GM10847 (cell line): ENCODE measurements around the gene PARM1.

ENCODE experiments used
- POLR2A ChIP-seq: IDR thresholded peaks from 2 replicates; pipeline ENCODE4 v1.6.1; 2011; ENCODE audit not compliant: insufficient read length; ENCODE audit errors: extremely low read depth

PARM1 gene

DNA sequence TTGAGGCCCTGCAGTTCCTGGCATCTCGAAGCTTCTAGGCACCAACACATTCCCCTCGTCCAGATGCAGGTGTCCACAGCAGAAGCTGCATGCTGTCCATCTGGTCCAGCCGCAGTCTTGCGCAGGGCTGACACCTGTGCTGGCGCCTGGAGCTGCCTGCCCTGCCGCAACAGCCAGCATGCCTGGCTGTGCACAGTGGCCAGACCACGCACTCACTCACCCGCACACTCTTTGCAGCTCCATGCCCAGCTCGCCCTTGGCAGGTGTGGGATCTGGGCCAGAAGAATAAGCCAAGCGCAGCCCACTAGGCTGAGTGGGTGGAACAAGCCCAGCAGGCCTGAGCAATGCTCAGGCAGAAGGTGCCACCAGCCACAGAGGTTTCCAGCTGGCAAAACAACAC is 125.6 kb downstream of the PARM1 start:
- TF ChIP-seq POLR2A: no peak

DNA sequence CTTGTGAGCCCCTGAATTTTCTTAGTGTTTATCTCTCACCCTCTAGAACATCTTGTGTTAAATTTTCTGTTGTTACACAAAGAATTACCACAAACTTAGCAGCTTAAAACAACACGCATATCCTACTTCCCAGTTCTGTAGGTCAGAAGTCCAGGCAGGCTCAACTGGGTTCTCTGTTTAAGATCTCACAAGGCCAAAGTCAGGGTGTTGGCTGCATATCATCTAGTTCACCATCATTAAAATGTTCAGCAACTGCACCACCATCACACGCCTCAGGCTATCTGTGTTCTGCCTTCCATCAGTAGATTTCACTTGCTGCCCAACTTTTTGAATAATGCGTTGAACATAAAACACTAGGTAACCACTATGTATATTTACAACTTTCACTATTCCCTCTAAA is 130.5 kb downstream of the PARM1 start:
- no peak for TF ChIP-seq POLR2A

DNA sequence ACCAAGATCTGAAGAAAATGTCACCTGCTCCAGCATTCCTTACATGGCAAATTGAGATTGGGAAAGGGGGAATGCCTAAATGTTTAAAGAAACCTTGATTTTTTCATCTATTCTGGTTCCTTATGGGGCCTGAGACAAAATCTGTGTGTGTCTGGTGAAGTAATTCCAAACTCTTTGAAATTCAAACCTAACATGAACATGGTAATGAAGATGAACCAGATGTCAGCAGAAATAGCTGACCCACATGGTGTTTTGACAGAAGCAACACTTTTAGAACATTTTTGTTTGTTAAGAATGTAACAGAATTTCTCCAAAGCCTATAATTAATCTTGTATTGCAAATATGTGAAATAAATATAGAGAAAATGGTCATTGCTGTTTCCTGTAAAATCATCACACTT is 133.0 kb downstream of the PARM1 start:
- no peak for TF ChIP-seq POLR2A

DNA sequence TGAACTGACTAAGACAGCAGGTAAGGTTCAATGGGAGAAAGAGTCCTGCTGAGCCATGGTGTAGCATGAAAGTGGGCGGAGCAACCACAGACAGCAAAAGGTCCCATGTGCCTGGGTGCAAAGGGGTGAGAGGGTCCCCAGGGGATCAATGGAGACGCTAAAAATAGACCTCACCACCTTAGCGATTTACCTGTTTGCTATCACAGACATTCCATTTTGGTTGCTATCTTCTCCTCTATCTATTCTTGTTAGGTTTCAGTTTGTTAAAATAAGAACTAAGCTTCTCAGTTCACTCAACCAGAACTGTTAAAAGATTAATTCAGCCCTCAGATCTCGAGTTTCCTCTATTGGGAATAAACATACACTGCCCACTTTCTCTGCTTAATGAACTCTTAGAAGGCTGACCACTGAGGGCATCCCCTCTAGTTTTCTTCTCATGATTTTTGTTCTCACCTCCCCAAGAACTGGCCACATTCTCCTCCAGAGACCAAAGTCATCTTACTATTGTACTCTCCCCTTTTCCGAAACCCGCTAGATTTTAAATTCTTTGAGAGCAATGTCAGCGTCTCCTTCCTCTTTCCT is 136.7 kb downstream of the PARM1 start:
- no peak for TF ChIP-seq POLR2A

DNA sequence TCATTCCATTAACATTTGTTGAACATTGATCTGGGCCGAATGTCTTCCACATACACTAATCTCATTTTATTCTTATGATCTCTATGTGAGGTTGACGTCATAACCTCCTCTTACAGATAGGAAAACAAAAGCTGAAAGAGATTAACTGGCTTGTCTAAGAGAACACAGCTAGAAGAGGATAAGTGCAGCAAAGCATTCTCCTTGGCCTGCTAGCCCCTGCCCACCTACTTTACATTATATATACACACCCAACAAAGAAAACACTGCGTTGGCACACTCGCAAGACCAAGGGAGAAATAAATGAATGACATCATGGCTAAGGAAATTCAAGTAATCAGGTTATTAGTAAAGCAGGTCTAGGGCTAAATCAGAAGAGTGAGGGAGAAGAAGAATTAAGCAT is 138.4 kb downstream of the PARM1 start:
- TF ChIP-seq POLR2A: no peak

DNA sequence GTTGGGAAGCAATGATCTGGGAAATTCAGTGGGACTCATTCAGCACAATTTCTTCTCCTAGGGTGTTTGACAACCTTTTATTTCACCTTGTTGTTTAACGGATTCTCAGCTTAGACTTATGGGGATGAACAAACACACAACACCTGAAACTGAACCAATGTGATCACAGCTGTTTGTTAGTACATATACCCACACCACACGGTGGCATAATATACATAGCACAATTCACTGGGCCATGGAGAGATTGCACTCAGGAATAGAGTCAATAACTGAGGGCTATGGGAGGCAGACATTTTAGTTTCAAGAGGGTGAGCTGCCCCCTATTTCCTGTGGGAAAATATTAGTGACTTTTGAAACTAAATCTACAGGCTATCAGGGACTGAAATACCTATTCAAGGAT is 148.0 kb downstream of the PARM1 start:
- TF ChIP-seq POLR2A: no peak

DNA sequence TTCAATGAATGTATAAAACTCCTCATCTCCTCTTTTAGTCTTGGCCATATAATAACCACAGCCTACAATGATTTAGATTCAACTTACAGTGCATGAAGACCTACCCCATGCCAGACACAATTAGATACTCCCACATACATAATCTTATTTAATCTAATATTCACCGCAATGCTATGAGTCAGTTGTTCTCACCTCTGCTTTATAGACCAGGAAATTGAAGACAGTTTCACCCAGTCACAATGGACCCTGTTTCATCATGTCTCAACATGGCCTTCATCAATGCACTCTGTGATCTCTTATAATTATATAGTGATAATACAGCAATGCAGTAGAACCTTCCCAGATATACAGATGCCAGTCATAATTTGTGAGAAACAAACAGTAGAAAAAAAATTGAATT is 148.6 kb downstream of the PARM1 start:
- no peak for TF ChIP-seq POLR2A

DNA sequence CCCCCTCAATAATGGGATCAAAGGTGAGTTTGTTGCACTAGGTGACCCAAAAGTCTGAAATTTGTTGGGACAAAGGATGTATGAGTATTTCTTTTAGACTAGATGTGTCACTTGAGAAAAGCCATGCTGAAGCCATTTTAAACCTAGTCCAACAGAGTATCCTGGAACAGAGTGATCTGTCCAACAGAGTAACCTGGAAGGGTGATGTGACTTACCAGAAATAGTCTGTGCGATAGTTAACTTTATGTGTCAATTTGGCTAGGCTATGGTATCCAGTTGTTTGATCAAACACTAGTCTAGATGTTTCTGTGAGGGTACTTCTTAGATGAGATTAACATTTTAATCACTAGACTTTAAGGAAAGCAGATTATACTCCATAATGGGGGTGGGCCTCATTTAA is 154.5 kb downstream of the PARM1 start:
- TF ChIP-seq POLR2A: no peak

DNA sequence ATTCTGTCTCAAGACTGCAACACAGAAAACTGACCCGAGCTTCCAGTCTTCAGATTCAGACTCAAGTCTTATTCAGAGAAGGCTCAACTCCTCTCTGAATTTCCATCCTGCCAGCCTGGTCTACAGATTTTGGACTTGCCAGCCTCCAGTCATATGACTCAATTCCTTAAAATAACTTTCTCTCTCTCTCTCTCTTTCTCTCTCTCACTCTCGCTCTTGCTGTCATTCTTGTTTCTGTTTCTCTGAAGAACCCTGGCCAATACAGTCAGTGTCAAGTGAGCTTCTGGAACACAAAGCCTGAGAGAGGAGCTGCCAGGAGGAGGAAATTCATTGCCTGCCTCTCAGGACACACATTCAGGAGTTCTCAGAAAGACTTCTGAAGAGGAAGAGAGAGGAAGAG is 154.9 kb downstream of the PARM1 start:
- no peak for TF ChIP-seq POLR2A

DNA sequence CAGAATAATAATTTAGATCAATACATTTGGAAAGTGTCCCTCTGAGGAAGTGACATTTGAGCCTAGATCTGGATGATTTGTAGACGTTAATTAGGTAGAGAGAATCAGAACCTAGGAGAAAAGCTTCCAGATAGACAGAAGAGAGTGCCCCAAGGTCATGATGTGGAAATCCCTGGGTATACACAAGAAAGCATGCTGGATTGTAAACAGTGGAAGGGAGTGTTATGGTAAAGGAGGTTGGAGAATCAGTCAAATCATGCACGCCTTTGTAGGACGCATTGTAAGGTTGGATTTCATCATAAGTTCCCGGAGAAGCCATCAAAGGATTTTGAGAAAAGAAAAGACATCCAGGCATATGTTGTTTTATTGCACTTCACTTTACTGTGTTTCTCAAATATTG is 156.3 kb downstream of the PARM1 start:
- TF ChIP-seq POLR2A: no peak

DNA sequence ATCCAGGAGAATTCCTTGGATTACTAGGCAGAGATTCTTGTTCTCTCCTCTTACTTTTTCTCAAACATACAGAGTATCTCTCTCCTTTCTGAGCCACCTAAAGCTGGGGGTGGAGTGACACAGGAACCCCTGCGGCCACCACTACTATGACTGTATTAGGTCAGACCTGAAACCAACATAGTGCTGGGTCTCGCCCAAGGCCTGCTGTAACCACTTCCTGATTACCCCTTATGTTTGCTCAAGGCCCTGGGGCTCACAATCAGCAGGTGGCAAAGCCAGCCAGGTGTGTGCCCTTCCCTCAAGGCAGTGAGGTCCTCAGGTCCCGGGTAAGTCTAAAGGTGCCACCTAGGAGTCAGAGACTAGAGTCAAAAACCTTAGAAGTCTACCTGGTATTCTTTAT is 166.4 kb downstream of the PARM1 start:
- no peak for TF ChIP-seq POLR2A
